ENCODE data around the gene POLH. TPM values are rescaled to one million over a fixed set of nuclear protein-coding genes. Genes with fewer than 3 reads are reported as not detected.

Gene POLH
- total and polyA plus RNA-seq, 9 of the 15 experiments (the other 6 are each of a cell fraction or from before 2014, with no cell fraction given) = 5.8 to 31.6 (median 20.6) TPM

DNA sequence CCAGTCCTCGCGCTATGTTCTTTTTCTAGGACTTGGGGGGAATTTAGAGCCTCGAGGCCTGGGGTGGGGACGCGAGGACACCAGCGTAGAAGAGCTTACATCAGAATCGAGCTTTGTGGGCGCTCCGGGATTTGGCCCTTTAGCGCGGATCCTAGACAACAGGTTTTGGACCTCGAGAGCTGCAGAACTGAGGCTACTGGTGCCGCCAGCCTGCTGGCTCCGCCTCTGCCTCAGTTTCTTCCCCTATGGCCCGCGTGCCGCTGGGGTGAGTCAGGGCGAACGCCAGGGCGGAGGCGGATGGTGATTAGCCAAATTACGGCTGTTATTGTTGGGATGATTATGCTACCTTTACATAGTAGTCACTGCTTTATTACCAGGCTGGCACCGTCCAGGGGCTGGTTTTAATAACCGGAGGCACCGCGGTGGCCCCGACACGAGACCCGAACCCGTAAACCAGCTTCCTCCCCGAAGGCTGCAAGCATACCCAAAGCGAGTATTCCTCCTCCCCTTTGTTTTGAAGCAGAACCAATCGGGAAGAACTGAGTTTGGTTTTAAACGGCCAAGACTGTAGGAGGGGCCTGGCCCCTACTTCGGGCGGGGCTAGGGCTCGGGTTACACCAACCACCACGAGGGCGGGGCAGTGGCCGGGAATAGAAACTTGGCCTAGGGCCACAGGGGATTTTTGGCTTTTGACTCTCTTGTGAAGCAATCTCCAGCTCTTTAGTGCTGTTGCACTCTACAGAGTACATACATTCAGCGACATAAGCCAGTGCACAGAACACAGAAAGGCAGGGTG, 53.7 kb downstream of the POLH start (continued):
- TF ChIP-seq, protein P1, sequence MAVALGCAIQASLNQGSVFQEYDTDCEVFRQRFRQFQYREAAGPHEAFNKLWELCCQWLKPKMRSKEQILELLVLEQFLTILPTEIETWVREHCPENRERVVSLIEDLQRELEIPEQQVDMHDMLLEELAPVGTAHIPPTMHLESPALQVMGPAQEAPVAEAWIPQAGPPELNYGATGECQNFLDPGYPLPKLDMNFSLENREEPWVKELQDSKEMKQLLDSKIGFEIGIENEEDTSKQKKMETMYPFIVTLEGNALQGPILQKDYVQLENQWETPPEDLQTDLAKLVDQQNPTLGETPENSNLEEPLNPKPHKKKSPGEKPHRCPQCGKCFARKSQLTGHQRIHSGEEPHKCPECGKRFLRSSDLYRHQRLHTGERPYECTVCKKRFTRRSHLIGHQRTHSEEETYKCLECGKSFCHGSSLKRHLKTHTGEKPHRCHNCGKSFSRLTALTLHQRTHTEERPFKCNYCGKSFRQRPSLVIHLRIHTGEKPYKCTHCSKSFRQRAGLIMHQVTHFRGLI (CRISPR knock-in tag; IDR thresholded peaks at IDR 0.05) = no peak
- TF ChIP-seq SUPT5H (IDR thresholded peaks at IDR 0.05) (peak; percentile 97), RBM17 (IDR thresholded peaks at IDR 0.05; ENCODE audit: borderline replicate concordance, low read depth, low read length) (no peak), NBN (IDR thresholded peaks at IDR 0.05; ENCODE audit: low read depth) (peak; percentile 81; the same call in 1 of the 2 replicates), KLF16 (IDR thresholded peaks at IDR 0.05) (no peak), PPARD (CRISPR knock-in tag; IDR thresholded peaks at IDR 0.05) (no peak), MYC (IDR thresholded peaks at IDR 0.05; ENCODE audit: low read depth, low read length) (peak; percentile 63), MYC (CRISPR knock-in tag; IDR thresholded peaks at IDR 0.05; ENCODE audit: borderline replicate concordance, low read depth) (peak; percentile 94; the same call in 1 of the 2 replicates), PHF20 (IDR thresholded peaks at IDR 0.05; ENCODE audit: partially characterized antibody) (no peak), STAT6 (CRISPR knock-in tag; IDR thresholded peaks at IDR 0.05) (no peak), PML (IDR thresholded peaks at IDR 0.05; ENCODE audit: low read length) (peak; percentile 85), SRF (CRISPR knock-in tag; IDR thresholded peaks at IDR 0.05) (peak in 1 of 2 experiments; percentile 84; a peak in 3 of 4 replicates), MTA2 (IDR thresholded peaks at IDR 0.05; ENCODE audit: low read depth) (0 out of 2 replicates have a peak, but pooled peaks have one; percentile 10), ILF3 (IDR thresholded peaks at IDR 0.05; ENCODE audit: borderline replicate concordance) (no peak)
- TF ChIP-seq, protein P2, sequence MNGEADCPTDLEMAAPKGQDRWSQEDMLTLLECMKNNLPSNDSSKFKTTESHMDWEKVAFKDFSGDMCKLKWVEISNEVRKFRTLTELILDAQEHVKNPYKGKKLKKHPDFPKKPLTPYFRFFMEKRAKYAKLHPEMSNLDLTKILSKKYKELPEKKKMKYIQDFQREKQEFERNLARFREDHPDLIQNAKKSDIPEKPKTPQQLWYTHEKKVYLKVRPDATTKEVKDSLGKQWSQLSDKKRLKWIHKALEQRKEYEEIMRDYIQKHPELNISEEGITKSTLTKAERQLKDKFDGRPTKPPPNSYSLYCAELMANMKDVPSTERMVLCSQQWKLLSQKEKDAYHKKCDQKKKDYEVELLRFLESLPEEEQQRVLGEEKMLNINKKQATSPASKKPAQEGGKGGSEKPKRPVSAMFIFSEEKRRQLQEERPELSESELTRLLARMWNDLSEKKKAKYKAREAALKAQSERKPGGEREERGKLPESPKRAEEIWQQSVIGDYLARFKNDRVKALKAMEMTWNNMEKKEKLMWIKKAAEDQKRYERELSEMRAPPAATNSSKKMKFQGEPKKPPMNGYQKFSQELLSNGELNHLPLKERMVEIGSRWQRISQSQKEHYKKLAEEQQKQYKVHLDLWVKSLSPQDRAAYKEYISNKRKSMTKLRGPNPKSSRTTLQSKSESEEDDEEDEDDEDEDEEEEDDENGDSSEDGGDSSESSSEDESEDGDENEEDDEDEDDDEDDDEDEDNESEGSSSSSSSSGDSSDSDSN (IDR thresholded peaks at IDR 0.05; ENCODE audit: borderline replicate concordance in 1 of 2, low read depth in 2 of 2, low read length in 2 of 2) = 0 out of 4 replicates have a peak, but pooled peaks of 1 of the 2 experiments have one; percentile 63
- TF ChIP-seq, protein P3, sequence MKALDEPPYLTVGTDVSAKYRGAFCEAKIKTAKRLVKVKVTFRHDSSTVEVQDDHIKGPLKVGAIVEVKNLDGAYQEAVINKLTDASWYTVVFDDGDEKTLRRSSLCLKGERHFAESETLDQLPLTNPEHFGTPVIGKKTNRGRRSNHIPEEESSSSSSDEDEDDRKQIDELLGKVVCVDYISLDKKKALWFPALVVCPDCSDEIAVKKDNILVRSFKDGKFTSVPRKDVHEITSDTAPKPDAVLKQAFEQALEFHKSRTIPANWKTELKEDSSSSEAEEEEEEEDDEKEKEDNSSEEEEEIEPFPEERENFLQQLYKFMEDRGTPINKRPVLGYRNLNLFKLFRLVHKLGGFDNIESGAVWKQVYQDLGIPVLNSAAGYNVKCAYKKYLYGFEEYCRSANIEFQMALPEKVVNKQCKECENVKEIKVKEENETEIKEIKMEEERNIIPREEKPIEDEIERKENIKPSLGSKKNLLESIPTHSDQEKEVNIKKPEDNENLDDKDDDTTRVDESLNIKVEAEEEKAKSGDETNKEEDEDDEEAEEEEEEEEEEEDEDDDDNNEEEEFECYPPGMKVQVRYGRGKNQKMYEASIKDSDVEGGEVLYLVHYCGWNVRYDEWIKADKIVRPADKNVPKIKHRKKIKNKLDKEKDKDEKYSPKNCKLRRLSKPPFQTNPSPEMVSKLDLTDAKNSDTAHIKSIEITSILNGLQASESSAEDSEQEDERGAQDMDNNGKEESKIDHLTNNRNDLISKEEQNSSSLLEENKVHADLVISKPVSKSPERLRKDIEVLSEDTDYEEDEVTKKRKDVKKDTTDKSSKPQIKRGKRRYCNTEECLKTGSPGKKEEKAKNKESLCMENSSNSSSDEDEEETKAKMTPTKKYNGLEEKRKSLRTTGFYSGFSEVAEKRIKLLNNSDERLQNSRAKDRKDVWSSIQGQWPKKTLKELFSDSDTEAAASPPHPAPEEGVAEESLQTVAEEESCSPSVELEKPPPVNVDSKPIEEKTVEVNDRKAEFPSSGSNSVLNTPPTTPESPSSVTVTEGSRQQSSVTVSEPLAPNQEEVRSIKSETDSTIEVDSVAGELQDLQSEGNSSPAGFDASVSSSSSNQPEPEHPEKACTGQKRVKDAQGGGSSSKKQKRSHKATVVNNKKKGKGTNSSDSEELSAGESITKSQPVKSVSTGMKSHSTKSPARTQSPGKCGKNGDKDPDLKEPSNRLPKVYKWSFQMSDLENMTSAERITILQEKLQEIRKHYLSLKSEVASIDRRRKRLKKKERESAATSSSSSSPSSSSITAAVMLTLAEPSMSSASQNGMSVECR (CRISPR knock-in tag; IDR thresholded peaks at IDR 0.05) = peak; percentile 18; the same call in 1 of the 2 replicates
